UCSD-AML1 (cell line): Measurements from ENCODE around the gene TNK2.

ENCODE experiments used
- DNase-seq: peaks from one replicate; lab custom pipeline; 2025; ENCODE audit not compliant: unreplicated experiment; lab: John Stamatoyannopoulos, UW

TNK2 gene

DNA sequence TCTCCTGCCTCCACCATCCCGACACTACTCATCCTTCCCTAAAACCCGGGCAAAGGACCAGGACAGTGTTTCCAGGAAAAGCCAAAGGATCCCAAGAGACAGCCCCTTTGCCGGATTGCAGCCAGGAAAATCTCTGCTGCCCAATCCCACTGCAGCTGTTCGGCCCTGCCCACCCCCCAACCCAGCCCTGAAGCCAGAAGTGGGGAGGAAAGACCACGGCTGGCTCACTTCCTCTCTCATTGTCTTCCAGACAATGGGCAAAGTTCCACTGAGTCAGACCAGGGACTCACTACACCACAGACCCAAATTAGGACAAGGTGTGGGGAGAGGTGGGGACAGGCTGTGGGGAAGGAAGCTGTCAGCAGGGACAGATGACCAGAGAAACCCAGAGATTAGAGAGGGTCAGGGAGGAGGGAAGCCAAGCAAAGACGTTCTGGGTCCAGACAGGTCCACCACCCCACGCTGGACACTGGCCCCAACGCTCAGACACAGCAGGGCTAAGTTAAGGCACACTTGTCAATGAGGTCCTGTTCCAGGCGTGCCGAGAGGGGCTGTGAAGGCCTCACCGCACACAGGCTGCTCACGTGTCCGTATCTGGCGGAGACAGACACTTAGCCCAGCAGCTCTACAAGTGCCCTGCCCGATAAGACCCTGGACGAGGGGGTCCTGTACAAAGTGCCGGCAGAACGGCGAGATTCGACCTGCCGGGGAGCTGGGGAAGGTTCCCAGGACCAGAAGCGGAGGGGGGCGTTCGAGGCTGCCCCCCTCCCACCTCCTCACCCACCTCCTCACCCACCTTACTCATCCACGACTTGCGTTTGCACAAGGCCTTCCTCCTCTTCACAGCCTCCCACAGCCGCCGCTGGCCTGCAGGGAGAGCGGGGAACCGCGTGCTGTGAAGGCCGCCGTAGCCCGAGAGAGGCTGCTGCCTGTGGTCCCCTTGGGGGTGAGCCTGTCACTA, 21.9 kb downstream of the TNK2 start:
- DNase-seq = no peak

DNA sequence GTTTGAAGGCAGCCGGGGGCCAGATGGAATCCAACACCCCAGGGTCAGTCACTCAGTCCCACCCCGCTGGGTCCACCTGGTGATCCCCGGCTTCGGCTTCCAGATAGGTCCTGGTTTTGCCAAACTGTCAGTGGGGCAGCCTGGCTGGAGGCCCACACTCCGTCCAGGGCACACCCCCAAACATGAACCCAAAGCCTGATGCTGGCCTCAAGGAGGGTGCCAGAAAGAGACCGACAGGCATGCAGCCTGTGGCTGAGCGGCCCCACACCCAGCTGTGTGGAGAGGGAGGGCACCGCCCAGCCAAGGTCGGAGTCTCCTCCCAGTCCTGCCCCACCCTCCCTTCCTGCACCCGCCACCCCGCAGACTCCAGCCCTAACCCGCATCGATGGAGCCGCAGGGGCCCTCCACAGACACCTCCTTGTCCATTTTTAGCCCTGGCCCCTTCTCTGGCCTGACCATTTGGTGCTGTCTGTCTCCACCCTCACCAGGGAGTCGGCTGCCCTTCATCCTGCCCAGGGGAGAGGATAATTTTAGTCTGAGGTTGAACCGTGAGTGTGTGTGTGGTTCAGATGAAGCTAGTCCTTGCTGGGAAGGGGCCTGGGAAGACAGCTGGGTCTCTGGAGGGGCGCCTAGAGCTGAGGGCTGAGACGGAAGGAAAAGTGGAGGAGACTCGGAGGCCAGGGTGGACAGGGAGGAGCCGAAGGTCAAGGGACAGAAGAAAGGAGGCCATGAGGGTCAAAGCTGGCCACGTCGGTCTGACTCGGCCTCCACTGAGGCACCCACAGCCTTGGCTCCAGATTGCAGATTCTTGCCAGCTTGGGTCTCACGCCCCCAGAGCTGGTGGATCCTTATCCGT, 23.1 kb downstream of the TNK2 start:
- no peak for DNase-seq

DNA sequence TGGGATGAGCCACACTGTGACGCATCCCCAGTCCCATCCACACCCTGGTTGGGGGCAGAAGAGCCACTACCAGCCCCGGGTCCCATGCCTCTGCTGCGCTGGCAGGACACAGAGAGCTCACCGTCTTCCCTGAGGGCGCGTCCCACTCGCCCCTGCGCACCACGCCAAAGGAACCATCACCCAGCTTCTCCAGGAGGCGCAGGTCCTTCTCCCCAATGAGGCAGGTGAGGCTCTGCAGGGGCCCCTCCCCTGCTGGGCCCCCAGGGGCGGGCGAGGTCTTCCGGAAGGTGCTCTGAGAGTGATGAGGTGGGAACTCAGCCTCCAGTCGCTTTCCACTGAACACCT, 23.7 kb downstream of the TNK2 start:
- no peak for DNase-seq

DNA sequence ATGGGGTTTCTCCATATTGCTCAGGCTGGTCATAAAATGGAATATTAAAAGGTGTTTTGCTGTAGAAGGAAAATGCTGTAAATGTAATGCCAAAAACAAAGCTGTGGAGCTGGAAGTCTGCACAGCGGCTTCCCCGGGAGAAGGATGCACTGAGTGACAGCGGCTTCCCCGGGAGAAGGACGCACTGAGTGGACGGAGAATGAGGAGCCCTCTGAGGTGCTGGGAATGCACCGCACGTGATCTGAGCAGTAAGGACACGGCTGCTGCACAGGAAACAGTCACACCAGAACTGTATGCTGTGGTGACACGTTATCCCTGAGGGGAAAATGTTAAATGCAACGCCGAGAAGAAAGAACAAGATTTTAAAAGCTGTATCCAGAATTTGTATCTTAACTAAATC, 24.6 kb downstream of the TNK2 start:
- no peak for DNase-seq

DNA sequence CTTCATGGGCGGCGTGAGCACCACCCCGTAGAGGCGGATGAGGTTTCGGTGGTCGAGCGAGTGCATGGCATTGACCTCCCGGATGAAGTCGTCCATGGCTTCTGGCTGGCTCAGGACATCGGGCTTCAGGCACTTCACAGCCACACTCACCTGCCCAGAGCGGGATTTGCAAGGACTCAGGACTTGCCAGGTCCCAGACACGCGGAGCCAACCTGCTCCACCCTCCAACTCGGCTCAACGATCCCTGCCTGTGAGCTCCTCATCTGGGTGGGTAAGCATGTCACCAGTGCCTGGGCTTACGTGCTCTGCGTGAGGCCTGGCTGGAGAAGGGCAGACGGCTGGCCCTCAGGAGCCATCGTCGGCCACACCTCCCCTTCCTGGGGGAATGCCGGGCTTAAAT, 25.2 kb downstream of the TNK2 start:
- DNase-seq = no peak

DNA sequence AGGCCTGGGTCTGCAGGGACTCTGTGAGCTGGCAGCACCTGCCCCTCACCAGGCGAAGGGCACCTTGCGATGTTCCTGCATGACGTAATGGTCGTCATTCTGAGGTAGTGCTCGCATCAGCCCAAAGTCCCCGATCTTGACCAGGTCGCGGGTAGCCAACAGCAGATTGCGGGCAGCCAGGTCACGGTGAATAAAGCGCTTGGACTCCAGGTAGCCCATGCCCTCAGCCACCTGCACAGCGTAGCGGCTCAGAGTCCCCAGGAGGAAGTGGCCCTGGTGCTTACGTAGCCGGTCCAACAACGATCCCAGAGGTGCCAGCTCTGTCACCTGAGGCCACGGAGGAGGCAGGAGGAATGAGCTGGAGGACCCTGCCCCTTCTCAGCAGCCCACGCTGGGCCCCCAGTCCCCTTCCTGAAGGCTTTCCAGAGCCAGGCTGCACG, 26.3 kb downstream of the TNK2 start:
- no peak for DNase-seq

DNA sequence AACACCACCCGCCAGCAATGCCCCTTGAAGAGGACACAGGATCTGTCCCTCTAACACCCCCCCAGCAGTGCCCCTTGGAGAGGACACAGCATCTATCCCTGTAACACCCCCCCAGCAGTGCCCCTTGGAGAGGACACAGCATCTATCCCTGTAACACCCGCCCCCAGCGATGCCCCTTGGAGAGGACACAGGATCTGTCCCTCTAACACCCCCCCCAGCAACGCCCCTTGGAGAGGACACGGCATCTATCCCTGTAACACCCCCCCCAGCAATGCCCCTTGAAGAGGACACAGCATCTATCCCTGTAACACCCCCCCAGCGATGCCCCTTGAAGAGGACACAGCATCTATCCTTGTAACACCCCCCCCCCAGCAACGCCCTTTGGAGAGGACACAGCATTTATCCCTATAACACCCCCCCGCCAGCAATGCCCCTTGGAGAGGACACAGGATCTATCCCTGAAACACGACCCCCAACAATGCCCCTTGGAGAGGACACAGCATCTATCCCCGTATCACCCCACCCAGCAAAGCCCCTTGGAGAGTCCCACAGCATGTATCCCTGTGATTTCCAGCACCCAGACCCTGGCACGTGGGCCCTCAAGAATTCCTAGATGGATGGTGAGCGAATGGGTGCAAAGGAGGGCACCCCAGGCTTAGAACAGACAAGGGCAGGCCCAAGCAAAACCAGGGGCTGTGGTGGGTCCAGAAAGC, 26.9 kb downstream of the TNK2 start:
- no peak for DNase-seq

DNA sequence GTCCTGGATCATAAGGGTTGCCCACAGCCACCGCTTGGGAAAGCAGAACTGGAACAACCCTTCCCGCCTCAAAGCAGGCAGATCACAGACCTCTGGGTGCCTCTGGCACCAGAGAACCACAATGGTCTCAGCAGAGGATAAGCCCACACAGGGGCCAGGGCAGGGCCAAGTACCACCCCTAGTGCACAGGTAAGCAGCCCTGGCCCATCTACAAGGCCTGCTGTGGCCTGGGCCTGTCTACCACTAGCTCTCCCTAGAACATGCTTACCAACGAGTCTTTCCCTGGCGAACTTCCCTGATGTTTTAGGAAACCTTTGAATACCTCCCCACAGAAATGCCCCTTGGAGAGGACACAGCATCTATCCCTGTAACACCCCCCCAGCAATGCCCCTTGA, 28.3 kb downstream of the TNK2 start:
- no peak for DNase-seq

DNA sequence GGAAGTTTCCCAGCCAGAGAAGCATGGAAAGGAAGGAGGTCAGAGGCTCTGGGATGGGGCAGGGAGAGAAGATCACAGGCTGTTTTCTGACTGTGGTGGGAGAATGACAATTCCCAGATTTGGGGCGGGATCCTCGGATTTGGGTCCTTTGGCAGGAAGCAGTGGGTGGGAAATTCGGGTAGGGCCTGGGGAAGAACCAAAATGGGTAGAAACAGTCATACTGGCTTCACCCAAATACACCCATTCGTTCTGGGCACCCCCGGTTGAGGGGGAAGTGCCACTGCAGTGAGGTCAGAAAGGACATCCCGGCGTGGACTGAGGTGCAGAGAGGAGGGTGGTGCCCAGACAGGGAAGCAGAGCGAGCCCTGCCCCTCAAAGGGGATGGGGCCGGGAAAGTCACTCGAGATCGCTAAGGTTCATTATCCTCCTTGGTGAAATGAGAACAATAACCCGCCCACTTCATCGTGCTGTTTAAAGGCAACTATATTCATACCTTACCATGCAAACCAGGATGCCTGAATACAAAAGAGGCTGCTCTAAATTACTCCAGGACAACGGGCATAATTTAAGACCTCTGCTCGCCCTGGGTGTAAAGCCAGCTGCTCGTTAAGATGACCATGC, 28.8 kb downstream of the TNK2 start:
- DNase-seq = no peak

DNA sequence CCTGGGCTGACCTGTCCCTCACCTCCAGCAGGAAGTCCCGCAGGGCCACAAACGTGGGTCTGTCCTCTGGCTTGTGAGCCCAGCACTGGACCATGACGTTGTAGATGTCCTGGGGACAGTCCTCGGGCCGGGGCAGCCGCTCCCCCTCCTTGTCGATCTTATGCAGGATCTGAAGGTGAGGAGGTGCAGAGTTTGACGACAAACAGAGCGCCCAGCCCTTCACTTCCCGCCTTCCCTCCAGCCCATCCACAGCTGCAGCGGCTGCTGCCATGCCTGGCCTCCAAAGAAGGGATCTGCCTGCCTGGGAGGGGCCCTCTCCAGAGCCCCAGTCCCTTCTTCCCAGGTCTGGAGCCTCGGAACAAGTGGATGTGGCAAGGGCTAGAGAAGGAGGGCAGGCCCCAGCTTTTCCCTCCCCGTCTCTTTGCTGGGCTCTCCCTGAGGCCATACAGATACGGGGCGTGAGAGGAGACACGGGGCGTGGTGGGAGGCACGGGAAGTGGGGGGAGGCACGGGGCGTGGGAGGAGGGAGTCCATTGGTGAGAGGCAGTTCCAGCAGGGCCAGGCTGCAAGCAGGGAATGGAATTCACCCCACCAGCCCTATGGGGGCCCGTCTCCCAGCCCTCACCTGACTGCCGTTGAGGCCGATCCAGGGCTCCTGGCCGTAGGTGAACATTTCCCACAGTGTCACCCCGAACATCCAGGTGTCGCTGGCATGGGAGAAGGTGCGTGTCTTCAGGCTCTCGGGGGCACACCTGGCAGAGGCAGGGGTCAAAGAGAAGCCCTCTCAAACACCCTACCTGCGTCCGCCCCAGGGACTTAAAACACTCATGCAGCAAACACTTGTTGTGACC, 29.7 kb downstream of the TNK2 start:
- no peak for DNase-seq

DNA sequence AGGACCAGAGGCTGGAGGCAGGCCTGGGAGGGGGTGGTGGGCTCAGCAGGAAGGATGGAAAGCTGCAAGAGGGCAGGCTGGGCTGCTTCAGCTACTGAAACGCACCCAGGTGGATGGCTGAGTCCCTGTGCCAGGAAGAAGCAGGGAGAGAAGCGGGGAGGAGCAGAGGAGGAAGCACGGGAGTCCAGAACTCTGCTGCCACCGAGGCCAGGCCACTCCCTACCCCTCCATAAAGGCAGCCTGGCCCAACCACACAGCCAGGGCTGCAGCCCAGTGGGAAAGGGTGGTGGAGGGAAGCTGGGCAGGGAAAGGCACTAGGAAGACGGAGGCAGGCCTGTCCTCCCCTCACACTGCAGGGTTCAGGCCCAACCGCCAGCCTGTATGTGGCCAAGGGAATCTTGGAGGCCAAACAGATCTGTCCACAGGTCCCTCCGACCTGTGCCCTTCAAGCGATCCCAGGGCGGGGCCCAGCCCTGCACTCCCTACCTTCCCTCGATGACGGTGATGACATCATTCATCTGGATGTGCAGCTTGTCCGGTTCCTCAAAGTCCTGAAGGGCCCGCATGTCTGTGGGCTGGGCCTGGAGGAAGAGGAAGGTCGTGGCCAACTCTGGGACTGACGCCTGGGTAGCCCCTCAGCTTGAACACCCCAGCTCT, 30.5 kb downstream of the TNK2 start:
- no peak for DNase-seq

DNA sequence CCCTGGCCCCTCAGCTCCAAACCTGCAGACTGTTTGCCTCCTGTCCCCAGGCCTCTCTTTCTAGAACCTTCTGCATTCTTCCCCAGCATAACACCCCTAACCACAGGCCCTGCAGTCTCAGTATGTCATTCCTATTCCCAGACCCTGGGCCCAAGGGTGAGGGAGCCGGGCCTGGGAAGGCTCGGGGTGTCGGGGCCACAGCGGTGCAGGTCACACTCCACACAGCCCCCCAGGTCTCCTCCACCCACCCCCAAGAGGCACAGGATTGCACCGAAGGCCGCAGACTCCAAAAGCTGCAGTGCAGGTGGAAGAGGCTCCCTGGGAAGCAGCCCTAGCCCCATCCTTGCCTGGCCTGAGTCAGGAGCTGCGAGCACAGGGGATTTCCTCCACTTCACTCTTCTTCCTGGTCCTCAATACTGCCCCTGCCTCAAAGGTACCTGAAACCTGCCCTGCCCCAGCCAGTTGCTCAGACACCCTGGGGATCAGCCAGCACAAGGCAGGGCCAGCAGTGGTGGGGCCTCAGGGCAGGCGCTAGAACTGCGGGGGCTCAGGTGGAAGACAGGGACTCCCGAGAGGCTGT, 31.1 kb downstream of the TNK2 start:
- no peak for DNase-seq

DNA sequence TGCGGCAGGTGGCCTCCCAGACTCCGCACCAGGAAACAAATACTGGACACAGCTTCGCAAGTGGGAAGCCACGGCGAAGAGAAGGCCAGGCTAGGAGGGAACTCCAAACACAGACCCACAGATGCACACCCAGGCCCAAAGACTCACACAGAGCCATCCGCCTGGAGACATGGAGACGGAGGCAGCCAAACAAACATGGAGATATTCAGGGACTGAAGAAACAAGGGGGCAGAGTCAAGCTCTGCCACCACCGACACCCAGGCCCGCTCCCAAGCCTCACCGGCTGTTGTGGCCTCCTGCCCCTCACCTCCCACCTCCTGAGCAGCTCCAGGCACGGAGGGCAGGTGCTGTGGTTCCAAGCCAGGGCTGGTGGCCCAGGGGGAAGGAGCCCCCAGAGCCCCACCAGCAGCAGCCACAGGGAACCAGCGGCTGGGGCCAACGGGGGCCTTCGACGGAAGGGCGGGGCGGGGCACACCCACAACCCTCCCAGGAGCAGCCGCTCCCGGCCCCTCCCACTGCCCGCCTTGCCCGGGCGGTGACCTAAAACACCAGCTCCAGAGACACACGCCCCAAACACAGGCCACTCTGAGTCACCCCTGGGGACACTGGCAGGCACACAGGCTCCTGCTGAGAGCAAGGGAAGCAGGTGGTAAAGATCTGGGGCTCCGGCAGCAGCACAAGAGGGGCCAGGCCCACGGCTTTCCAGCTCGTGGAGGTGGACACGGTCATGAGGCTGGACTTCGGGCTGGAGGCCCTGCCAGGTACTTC, 31.9 kb downstream of the TNK2 start:
- no peak for DNase-seq

DNA sequence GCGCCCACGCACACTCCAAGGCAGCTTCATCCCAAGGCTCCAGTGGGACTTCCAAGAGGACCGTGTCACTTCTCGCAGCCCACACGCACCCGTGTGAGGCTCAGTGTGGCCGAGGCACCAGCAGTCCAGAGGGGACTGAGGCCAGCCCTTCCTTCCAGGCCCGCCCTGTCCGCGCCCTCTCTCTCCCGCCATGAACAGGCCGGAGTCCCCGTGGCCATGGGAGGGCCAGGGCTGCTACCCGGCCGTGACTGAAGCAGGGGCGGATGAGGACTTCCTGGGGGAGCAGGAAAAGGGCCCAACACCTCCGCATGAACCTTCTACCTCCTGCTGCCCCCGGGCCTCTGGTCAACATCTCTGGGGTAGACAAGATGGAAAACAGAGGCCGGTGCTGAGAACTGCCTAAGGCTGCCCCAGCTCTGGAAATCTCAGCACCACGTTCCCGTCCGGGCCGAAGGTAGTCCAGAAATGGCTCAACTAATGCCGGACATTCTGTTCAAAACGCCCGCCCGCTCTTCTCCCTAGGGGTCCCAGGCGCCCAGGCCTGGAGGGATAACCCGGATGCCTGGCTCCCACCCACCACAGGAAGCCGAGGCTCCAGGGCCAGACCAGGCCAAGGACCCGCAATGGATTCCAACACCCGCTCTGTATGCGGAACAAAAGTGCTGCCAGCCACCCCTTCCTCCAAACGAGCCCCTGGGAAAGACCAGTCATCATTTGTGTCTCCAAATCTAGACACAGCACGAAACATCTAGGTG, 32.7 kb downstream of the TNK2 start:
- no peak for DNase-seq

DNA sequence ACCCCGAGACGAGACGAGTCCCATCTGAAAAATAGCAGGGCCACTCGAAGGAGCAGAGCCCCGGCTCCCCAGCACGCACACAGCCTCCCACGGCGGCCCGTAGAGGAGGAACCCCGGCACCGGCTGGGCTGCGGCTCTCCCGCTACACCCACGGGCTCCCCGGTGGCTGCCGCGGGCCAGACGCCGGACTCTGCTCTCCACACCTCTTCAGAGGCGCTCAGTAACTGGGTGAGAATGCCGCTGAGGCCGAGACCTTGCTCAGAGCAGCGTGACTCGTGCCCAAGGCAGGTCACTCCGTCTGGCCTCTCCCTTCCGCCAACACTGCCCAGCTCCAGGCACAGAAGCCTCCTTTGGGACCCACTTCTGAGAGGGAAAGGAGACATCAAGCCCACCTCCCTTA, 34.4 kb downstream of the TNK2 start:
- DNase-seq = no peak

DNA sequence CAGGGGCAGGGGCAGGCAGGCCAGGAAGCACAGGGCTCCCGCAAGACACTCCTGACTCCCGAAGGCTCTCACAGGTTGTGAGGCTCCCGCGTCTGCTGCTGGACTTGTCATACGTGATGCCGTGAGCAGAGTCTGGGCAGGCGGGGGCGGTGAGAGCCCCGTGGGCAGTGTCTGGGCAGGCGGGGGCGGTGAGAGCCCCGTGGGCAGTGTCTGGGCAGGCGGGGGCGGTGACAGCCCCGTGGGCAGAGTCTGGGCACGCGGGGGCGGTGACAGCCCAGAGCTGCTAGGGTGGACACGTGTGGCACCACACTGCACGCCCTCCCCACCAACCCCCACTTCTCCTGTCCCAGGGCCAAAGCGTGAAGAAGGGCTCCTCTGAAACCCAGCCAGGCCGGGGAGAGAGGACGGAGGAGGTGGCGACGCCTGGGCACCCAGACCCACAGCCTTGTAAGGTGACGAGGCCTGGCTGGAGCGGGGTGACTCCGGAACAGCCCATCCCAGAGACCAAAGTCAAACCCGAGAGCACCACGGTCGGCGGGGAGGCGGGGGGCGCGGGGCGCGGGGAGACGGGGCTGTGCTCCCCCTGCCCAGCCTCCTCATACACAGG, 35.0 kb downstream of the TNK2 start:
- DNase-seq = no peak

DNA sequence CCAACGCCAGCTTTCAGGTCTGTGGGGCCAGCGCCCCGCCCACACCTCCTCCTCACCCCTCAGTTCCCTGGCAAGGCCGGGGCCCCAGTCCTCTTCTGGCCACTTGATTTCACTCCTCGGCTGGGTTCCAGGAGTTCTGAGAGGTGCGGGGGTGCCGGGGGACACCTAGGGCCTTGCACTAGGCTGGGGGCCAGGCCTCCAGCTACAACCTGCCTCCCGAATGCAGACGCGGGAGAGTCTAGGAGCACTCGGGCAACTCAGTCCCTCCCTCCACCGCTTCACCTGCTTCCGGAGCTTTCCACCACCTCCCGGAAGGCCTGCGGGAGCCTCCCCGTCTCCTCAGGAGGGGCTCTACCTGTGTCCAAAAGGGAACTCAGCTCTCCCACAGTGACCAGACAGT, 35.6 kb downstream of the TNK2 start:
- DNase-seq = no peak
